Central memory CD4-positive, alpha-beta T cell (primary cell): ENCODE measurements around the gene CKMT1A.
A peak's percentile ranks its signal among the peaks of the same experiment; 100 is the strongest.
"Not testable (repeated sequence)": the region's sequence is repeated elsewhere in the genome, so short reads cannot be mapped to it uniquely, and the experiment has no call there.

Experiments
- DNase-seq: peaks from one replicate; pipeline ENCODE4 v3.0.0; 2022
- total RNA-seq, 3 experiments: gene quantifications; one replicate each; lab custom pipeline; 2026; lab: John Stamatoyannopoulos, UW

CKMT1A gene
- 0 reads per million in 3 experiments for total RNA-seq

GRCh38 chr15:43693148-43694022 lies at the start of gene CKMT1A:
CKMT1A (plus strand) TSS chr15:43693859; CDS start chr15:43694051, 192 bp downstream.
- not testable (repeated sequence) for DNase-seq

- no peak for DNase-seq
These were observed 44.8 kb upstream of the CKMT1A start, which contains the start of gene CATSPER2 for GRCh38 chr15:43648649-43649429. CATSPER2 (minus strand) TSS chr15:43648844; CDS start chr15:43648061, 783 bp downstream.

- DNase-seq = not testable (repeated sequence)
These were observed 44.2 kb upstream of the CKMT1A start for GRCh38 chr15:43649430-43649926.

GRCh38 chr15:43659727-43660126 lies 33.9 kb upstream of the CKMT1A start:
- DNase-seq = not testable (repeated sequence)

- DNase-seq = not testable (repeated sequence)
These were observed 31.4 kb upstream of the CKMT1A start for GRCh38 chr15:43662293-43662692.

- DNase-seq = not testable (repeated sequence)
These were observed 30.3 kb upstream of the CKMT1A start for GRCh38 chr15:43663333-43663732.

- DNase-seq = not testable (repeated sequence)
These were observed 27.5 kb upstream of the CKMT1A start for GRCh38 chr15:43666177-43666576.

- DNase-seq = not testable (repeated sequence)
These were observed 19.5 kb upstream of the CKMT1A start for GRCh38 chr15:43674175-43674574.

- DNase-seq = not testable (repeated sequence)
These were observed 3.9 kb upstream of the CKMT1A start for GRCh38 chr15:43689604-43690301.

- DNase-seq = not testable (repeated sequence)
These were observed 980 bp upstream of the CKMT1A start for GRCh38 chr15:43692679-43693078.

GRCh38 chr15:43702174-43702573 lies 8.5 kb downstream of the CKMT1A start:
- no peak for DNase-seq

GRCh38 chr15:43702701-43703424 lies 9.2 kb downstream of the CKMT1A start:
- no peak for DNase-seq

GRCh38 chr15:43710431-43711131 lies 16.9 kb downstream of the CKMT1A start:
- DNase-seq = not testable (repeated sequence)

- DNase-seq = no peak
These were observed 29.5 kb downstream of the CKMT1A start for GRCh38 chr15:43723151-43723550.

GRCh38 chr15:43726306-43726705 lies 32.6 kb downstream of the CKMT1A start:
- not testable (repeated sequence) for DNase-seq

- DNase-seq = not testable (repeated sequence)
These were observed 34.5 kb downstream of the CKMT1A start for GRCh38 chr15:43728053-43728725.

GRCh38 chr15:43735416-43735815 lies 41.8 kb downstream of the CKMT1A start:
- no peak for DNase-seq

GRCh38 chr15:43746245-43746902 lies 52.7 kb downstream of the CKMT1A start, which contains the start of gene PDIA3:
PDIA3 (plus strand) TSS chr15:43746438; CDS start chr15:43746540, 102 bp downstream.
- peak; percentile 82 for DNase-seq

- DNase-seq = peak; percentile 33
These were observed 53.2 kb downstream of the CKMT1A start for GRCh38 chr15:43746903-43747309.

- peak; percentile 53 for DNase-seq
These were observed 54.7 kb downstream of the CKMT1A start for GRCh38 chr15:43748376-43748775.
